GM12878 (cell line): ENCODE data around the gene GID8. TPM values are rescaled to one million over a fixed set of nuclear protein-coding genes. Genes with fewer than 3 reads are reported as not detected.

ENCODE experiments used
- ATAC-seq: fragments of 200-7000 bp; cut with Tn5 transposase; 3 replicates; pipeline ENCODE4 v1.9.1; 2020; ENCODE audit warnings: mild to moderate bottlenecking, moderate library complexity
- BruUV-seq: library from RNA; stranded (reverse); fragments of 400-500 nt; replicated peaks from 2 replicates; lab custom pipeline; 2021; lab: Mats Ljungman, UMichigan
- CTCF ChIA-PET: fragments of 300-600 bp; sonication (Branson Sonifier 250); formaldehyde crosslinking; extraction: SDS; loops from one replicate; lab custom pipeline; 2021; ENCODE audit warnings: inconsistent platforms; lab: Yijun Ruan, JAX
- POLR2A ChIA-PET: fragments of 350-600 bp; formaldehyde crosslinking; extraction: SDS; loops from one replicate; lab custom pipeline; 2021; ENCODE audit warnings: inconsistent platforms; lab: Charles Lee
- RAD21 ChIA-PET: fragments of 300-600 bp; sonication (Branson Sonifier 250); formaldehyde crosslinking; loops from one replicate; lab custom pipeline; 2023; ENCODE audit warnings: antibody characterized with exemption; ENCODE audit not compliant: unreplicated experiment; lab: Charles Lee
- SMC1A ChIA-PET: fragments of 300-600 bp; sonication (Branson Sonifier 250); formaldehyde crosslinking; loops from one replicate; lab custom pipeline; 2023; ENCODE audit not compliant: unreplicated experiment, uncharacterized antibody; lab: Charles Lee
- DNase-seq: peaks from one replicate; pipeline ENCODE4 v3.0.0-alpha.2; 2011; ENCODE audit warnings: low read depth, low spot score
- FAIRE-seq: peaks from 3 replicates; lab custom pipeline; 2011; peaks lifted over from hg19 to GRCh38; lab: Jason Lieb, UNC
- H2AFZ ChIP-seq: 2 replicates; pipeline ENCODE4 v1.6.0; 2011; ENCODE audit warnings: low read depth, low read length, control low read depth; ENCODE audit not compliant: control insufficient read depth
- H3K27ac ChIP-seq: 2 replicates; pipeline ENCODE4 v1.5.1; 2011; ENCODE audit warnings: control low read depth; ENCODE audit not compliant: control insufficient read depth, insufficient read depth
- H3K27me3 ChIP-seq, 2 experiments: replicated peaks in 1 of 2; 2 replicates each; pipeline versions ENCODE4 v1.6.0 to v1.6.1; 2011; ENCODE audit warnings: low read length in 1 of 2; ENCODE audit not compliant: control insufficient read depth in 2 of 2, insufficient read depth in 2 of 2
- H3K36me3 ChIP-seq, 2 experiments: 2 replicates each; pipeline ENCODE4 v1.5.1; 2011; ENCODE audit warnings: low read length in 1 of 2; ENCODE audit not compliant: control insufficient read depth in 2 of 2, insufficient read depth in 2 of 2
- H3K4me1 ChIP-seq: 2 replicates; pipeline ENCODE4 v1.6.1; 2011; ENCODE audit warnings: mild to moderate bottlenecking, low read length, moderate library complexity, mixed read lengths; ENCODE audit not compliant: control insufficient read depth, insufficient read depth
- H3K4me2 ChIP-seq: 2 replicates; pipeline ENCODE4 v1.6.0; 2011; ENCODE audit warnings: control low read depth; ENCODE audit not compliant: control insufficient read depth, insufficient read depth
- H3K4me3 ChIP-seq: fragments of 200-600 bp; sonication (generic); 2 replicates; pipeline ENCODE4 v1.5.1; 2016
- H3K79me2 ChIP-seq: 2 replicates; pipeline ENCODE4 v1.6.0; 2011; ENCODE audit warnings: low read length; ENCODE audit not compliant: control insufficient read depth, insufficient read depth
- H3K9ac ChIP-seq: 2 replicates; pipeline ENCODE4 v1.8.0; 2011; ENCODE audit warnings: low read length, control low read depth, mixed read lengths; ENCODE audit not compliant: control insufficient read depth, insufficient read depth
- H3K9me3 ChIP-seq: replicated peaks from 3 replicates; pipeline ENCODE4 v1.5.1; 2011; ENCODE audit warnings: mild to moderate bottlenecking, low read length; ENCODE audit not compliant: control insufficient read depth, insufficient read depth
- H4K20me1 ChIP-seq: 2 replicates; pipeline ENCODE4 v1.6.0; 2011; ENCODE audit not compliant: control insufficient read depth, insufficient read depth
- BRCA1 ChIP-seq: IDR thresholded peaks from 2 replicates; pipeline ENCODE4 v1.6.1; 2011; ENCODE audit warnings: low read depth, low read length, improper control_type of control experiment
- CBX5 ChIP-seq: sonication (generic); IDR thresholded peaks from 2 replicates; pipeline ENCODE4 v1.6.1; 2016; ENCODE audit warnings: low read depth, moderate library complexity, mild to moderate bottlenecking, inconsistent platforms
- EZH2 ChIP-seq: IDR thresholded peaks from 2 replicates; pipeline ENCODE4 v1.6.1; 2012; ENCODE audit warnings: low read depth, mild to moderate bottlenecking, control low read depth, inconsistent platforms, low read length, borderline replicate concordance; ENCODE audit not compliant: control insufficient read depth
- FOS ChIP-seq: IDR thresholded peaks from 3 replicates; pipeline ENCODE4 v1.6.1; 2011; ENCODE audit warnings: borderline replicate concordance; ENCODE audit not compliant: insufficient read length; ENCODE audit errors: extremely low read depth
- HDGF ChIP-seq: fragments of 450-650 bp; IDR thresholded peaks from 2 replicates; pipeline ENCODE4 v1.6.1; 2016; ENCODE audit warnings: antibody characterized with exemption
- MYB ChIP-seq: fragments of 150-350 bp; IDR thresholded peaks from 2 replicates; pipeline ENCODE4 v1.6.1; 2014; ENCODE audit warnings: mild to moderate bottlenecking, low read depth, low read length, borderline replicate concordance
- POLR2A ChIP-seq: IDR thresholded peaks from 2 replicates; pipeline ENCODE4 v1.6.1; 2011; ENCODE audit warnings: low read depth, mild to moderate bottlenecking, low read length
- RAD51 ChIP-seq: fragments of 450-650 bp; IDR thresholded peaks from 2 replicates; pipeline ENCODE4 v1.6.1; 2016; ENCODE audit warnings: moderate library complexity, mild to moderate bottlenecking, inconsistent platforms
- RFX5 ChIP-seq: IDR thresholded peaks from 2 replicates; pipeline ENCODE4 v1.6.1; 2011; ENCODE audit warnings: low read depth, low read length, improper control_type of control experiment
- SRF ChIP-seq, 2 experiments: IDR thresholded peaks; 2 replicates each; pipeline ENCODE4 v1.6.1; 2011; ENCODE audit warnings: low read depth in 2 of 2, low read length in 2 of 2, mild to moderate bottlenecking in 1 of 2, moderate library complexity in 1 of 2
- TBL1XR1 ChIP-seq: IDR thresholded peaks from 2 replicates; pipeline ENCODE4 v1.6.1; 2012; ENCODE audit warnings: low read depth, low read length, improper control_type of control experiment
- TCF12 ChIP-seq: IDR thresholded peaks from 2 replicates; pipeline ENCODE4 v1.6.1; 2011; ENCODE audit warnings: low read depth, mild to moderate bottlenecking, low read length
- WGBS: methylation state at CpG from one replicate; pipeline ENCODE4 v1.1.6; 2016; ENCODE audit warnings: low lambda C conversion rate; ENCODE audit not compliant: insufficient replicate concordance, insufficient coverage; ENCODE audit errors: missing lambda C conversion rate; 5-methylcytosine and 5-hydroxymethylcytosine counted together
- in situ Hi-C: fragments of 300-500 bp; cut with MboI; formaldehyde crosslinking; loops from 9 replicates; pipeline ENCODE4 v1.14.3; 2018; ENCODE audit warnings: mixed read lengths
- intact Hi-C: fragments of 100-400 bp; cut with micrococcal nuclease; formaldehyde crosslinking; loops from one replicate; pipeline ENCODE4 v1.14.2; 2022; ENCODE audit not compliant: unreplicated experiment
- polyA plus RNA-seq, 11 experiments: library from polyadenylated mRNA; depleted of rRNA in 4 of 11; unstranded in 6 of 11; stranded (reverse) in 5 of 11; fragments of >200 nt; fragmentation: Nextera tagmentation in 4 of 11; fragmentation: Illumina TruSeq in 1 of 11; extraction: Ambion mirVana in 4 of 11; extraction: Trizol in 1 of 11; gene quantifications; 1 replicate in 1 of 11; 2 replicates in 10 of 11; pipeline versions ENCODE4 v1.2.1 to v1.2.3, GENCODE V29; 2011 to 2016; ENCODE audit warnings: inconsistent platforms in 2 of 11, missing spikeins in 2 of 11, low read depth in 1 of 11
- total RNA-seq, 4 experiments: library from RNA; depleted of rRNA in 3 of 4; stranded (reverse); fragments of >200 nt in 3 of 4; fragmentation: Illumina TruSeq in 1 of 4; extraction: Trizol in 1 of 4; gene quantifications; 2 replicates each; pipeline versions ENCODE4 v1.2.1 to v1.2.3, GENCODE V29; 2013 to 2021
- TF ChIP-seq, protein P1 (sequence below): fragments of 450-650 bp; formaldehyde crosslinking; IDR thresholded peaks from 2 replicates; pipeline ENCODE4 v1.4.0; 2022; ENCODE audit warnings: mild to moderate bottlenecking, moderate library complexity
- TF ChIP-seq, protein P2 (sequence below): fragments of 450-650 bp; IDR thresholded peaks from 2 replicates; pipeline ENCODE4 v1.6.1; 2016; ENCODE audit warnings: mild to moderate bottlenecking
- TF ChIP-seq, protein P3 (sequence below): IDR thresholded peaks from 2 replicates; pipeline ENCODE4 v1.6.1; 2012; ENCODE audit warnings: low read depth, low read length, improper control_type of control experiment
- TF ChIP-seq, protein P4 (sequence below): fragments of 450-650 bp; IDR thresholded peaks from 2 replicates; pipeline ENCODE4 v1.6.1; 2017; ENCODE audit warnings: mild to moderate bottlenecking, low read depth, inconsistent platforms; ENCODE audit not compliant: poor library complexity, severe bottlenecking

The GID8 gene
- total and polyA plus RNA-seq, 10 of the 15 experiments (the other 5 are each of a cell fraction or from before 2014, with no cell fraction given) = 12.0 to 33.8 (median 22.2) TPM

DNA sequence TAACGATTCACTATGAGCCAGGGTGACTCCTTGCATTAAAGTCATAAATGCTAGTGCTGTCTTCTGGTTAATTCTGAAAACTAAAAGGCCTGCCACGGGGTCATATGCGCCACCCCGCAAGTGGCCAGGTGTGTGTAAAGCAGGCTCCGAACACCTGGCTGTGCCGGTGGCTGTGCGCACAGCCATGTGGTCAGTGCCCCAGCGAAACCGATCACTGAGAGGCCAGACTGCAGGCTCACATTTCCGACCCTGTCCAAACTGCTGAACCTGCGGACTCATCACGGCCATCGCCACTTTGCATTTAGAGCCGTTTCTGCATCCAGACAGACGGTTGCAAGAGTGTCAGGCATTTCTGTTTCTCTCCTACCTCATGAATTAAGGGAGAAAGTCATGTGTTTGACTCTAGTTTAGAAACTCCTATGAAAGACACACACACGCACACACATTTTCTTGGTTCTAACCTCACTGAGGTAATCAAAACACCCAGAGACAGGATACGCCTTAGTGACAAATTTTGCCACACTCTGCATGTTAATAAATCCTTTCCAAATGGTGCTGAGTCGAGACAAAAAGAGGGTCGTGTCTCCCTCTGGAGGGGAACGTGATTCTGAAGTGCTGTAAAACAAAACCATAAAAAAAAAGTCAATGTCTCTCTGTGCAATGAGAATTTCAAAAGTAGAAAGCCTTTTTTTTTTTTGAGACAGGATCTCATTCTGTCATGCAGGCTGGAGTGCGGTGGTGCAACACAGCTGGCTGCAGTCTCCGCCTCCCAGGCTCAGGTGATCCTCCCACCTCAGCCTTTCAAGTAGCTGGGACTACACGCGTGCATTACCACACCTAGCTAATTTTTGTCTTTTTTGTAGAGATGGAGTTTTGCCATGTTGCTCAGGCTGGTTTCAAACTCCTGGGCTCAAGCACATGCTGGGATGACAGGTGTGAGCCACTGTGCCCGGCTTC, 45.3 kb upstream of the GID8 start:
- TF ChIP-seq, protein P1, sequence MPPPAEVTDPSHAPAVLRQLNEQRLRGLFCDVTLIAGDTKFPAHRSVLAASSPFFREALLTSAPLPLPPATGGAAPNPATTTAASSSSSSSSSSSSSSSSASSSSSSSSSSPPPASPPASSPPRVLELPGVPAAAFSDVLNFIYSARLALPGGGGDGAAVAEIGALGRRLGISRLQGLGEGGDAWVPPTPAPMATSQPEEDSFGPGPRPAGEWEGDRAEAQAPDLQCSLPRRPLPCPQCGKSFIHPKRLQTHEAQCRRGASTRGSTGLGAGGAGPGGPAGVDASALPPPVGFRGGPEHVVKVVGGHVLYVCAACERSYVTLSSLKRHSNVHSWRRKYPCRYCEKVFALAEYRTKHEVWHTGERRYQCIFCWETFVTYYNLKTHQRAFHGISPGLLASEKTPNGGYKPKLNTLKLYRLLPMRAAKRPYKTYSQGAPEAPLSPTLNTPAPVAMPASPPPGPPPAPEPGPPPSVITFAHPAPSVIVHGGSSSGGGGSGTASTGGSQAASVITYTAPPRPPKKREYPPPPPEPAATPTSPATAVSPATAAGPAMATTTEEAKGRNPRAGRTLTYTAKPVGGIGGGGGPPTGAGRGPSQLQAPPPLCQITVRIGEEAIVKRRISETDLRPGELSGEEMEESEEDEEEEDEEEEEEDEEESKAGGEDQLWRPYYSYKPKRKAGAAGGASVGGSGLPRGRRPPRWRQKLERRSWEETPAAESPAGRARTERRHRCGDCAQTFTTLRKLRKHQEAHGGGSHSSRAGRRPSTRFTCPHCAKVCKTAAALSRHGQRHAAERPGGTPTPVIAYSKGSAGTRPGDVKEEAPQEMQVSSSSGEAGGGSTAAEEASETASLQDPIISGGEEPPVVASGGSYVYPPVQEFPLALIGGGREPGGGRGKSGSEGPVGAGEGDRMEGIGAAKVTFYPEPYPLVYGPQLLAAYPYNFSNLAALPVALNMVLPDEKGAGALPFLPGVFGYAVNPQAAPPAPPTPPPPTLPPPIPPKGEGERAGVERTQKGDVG (CRISPR knock-in tag) = no peak
- TF ChIP-seq RAD51 = no peak
- no peak for TF ChIP-seq RFX5
- TF ChIP-seq SRF (IDR thresholded peaks at IDR 0.05; ENCODE audit: low read depth in 2 of 2, low read length in 2 of 2) = no peak
- TF ChIP-seq TCF12 = no peak
- TF ChIP-seq, protein P2, sequence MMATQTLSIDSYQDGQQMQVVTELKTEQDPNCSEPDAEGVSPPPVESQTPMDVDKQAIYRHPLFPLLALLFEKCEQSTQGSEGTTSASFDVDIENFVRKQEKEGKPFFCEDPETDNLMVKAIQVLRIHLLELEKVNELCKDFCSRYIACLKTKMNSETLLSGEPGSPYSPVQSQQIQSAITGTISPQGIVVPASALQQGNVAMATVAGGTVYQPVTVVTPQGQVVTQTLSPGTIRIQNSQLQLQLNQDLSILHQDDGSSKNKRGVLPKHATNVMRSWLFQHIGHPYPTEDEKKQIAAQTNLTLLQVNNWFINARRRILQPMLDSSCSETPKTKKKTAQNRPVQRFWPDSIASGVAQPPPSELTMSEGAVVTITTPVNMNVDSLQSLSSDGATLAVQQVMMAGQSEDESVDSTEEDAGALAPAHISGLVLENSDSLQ = no peak
- TF ChIP-seq, protein P3, sequence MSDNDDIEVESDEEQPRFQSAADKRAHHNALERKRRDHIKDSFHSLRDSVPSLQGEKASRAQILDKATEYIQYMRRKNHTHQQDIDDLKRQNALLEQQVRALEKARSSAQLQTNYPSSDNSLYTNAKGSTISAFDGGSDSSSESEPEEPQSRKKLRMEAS = no peak
- TF ChIP-seq POLR2A = no peak
- no peak for TF ChIP-seq TBL1XR1
- no peak for TF ChIP-seq FOS
- no peak for TF ChIP-seq MYB
- no peak for TF ChIP-seq BRCA1
- no peak for TF ChIP-seq CBX5
- no peak for TF ChIP-seq EZH2
- TF ChIP-seq, protein P4, sequence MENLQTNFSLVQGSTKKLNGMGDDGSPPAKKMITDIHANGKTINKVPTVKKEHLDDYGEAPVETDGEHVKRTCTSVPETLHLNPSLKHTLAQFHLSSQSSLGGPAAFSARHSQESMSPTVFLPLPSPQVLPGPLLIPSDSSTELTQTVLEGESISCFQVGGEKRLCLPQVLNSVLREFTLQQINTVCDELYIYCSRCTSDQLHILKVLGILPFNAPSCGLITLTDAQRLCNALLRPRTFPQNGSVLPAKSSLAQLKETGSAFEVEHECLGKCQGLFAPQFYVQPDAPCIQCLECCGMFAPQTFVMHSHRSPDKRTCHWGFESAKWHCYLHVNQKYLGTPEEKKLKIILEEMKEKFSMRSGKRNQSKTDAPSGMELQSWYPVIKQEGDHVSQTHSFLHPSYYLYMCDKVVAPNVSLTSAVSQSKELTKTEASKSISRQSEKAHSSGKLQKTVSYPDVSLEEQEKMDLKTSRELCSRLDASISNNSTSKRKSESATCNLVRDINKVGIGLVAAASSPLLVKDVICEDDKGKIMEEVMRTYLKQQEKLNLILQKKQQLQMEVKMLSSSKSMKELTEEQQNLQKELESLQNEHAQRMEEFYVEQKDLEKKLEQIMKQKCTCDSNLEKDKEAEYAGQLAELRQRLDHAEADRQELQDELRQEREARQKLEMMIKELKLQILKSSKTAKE = no peak
- TF ChIP-seq HDGF = no peak
- ATAC-seq (no peak), FAIRE-seq (no peak), DNase-seq (no peak)
- H3K4me3 ChIP-seq = no peak overlapping the region
- no peaks in the 10 kb centered on the region for H4K20me1 ChIP-seq
- ChIA-PET CTCF (interaction anchor here (1.2 to 1.6 kb wide), 2 partner anchors 54 to 70 kb away, joined by 3 to 7 read pairs; no protein-coding TSS in a partner anchor), POLR2A (interaction anchor here (0.6 kb wide), 1 partner anchor 62 kb away, joined by 4 read pairs; no protein-coding TSS in a partner anchor), RAD21 (no interaction called here), SMC1A (interaction anchor here (0.6 kb wide), 1 partner anchor 1104 kb away, joined by 3 read pairs; no protein-coding TSS in a partner anchor)
- BruUV-seq = no TSS peak
- intact Hi-C loops = no loop called here
- H3K27ac ChIP-seq = no peak overlapping the region
- H3K4me1 ChIP-seq = no peaks in the 10 kb centered on the region
- no peaks in the 10 kb centered on the region for H3K27me3 ChIP-seq
- H3K9me3 ChIP-seq = no peaks in the 10 kb centered on the region
- no peaks in the 10 kb centered on the region for H3K79me2 ChIP-seq
- no peak overlapping the region for H3K4me2 ChIP-seq
- in situ Hi-C loops = no loop called here
- H3K9ac ChIP-seq = no peak overlapping the region
- H2AFZ ChIP-seq = no peak overlapping the region
- peaks cover 30 to 41% of the 10 kb centered on the region in 2 experiments for H3K36me3 ChIP-seq
- WGBS = 96% methylated on average over 25 of the region's 25 CpGs
